Bronchial epithelial cell (primary cell): ENCODE results near the gene FBXL14. TPM values are rescaled to one million over a fixed set of nuclear protein-coding genes. Genes with fewer than 3 reads are reported as not detected.

Source experiments
- DNase-seq: peaks from one replicate; pipeline ENCODE4 v3.0.0-alpha.2; 2010; ENCODE audit warnings: low read depth
- FAIRE-seq: peaks from 2 replicates; lab custom pipeline; 2011; peaks lifted over from hg19 to GRCh38; lab: Jason Lieb, UNC
- H3K27me3 ChIP-seq: 2 replicates; pipeline ENCODE4 v1.5.1; 2011; ENCODE audit warnings: low read length; ENCODE audit not compliant: control insufficient read depth, insufficient read depth
- H3K36me3 ChIP-seq: 2 replicates; pipeline ENCODE4 v1.5.1; 2011; ENCODE audit warnings: low read length; ENCODE audit not compliant: control insufficient read depth, insufficient read depth
- H3K4me3 ChIP-seq: 2 replicates; pipeline ENCODE4 v1.5.1; 2011; ENCODE audit warnings: mild to moderate bottlenecking, low read depth, low read length, control low read depth
- total RNA-seq: library from RNA; depleted of rRNA; stranded (reverse); fragments of >200 nt; gene quantifications from 2 replicates; pipeline ENCODE4 v1.2.1, GENCODE V29; 2014
- TF ChIP-seq, protein P1 (sequence below): IDR thresholded peaks from 2 replicates; pipeline ENCODE4 v1.5.1; 2011; ENCODE audit warnings: mild to moderate bottlenecking, moderate library complexity, low read length, control low read depth, inconsistent platforms; ENCODE audit not compliant: insufficient read depth, severe bottlenecking

Gene FBXL14
- total RNA-seq, 1 donor from 2014 or later, result 9.7 TPM

GRCh38 chr12:1536817-1537216 lies 57.6 kb downstream of the FBXL14 start:
- Histone ChIP-seq H3K36me3 (no peaks in the 10 kb centered on the region), H3K27me3 (peaks cover 31% of the 10 kb centered on the region), H3K4me3 (no peak overlapping the region)
- DNase-seq (no peak), FAIRE-seq (no peak)
- TF ChIP-seq, protein P1, sequence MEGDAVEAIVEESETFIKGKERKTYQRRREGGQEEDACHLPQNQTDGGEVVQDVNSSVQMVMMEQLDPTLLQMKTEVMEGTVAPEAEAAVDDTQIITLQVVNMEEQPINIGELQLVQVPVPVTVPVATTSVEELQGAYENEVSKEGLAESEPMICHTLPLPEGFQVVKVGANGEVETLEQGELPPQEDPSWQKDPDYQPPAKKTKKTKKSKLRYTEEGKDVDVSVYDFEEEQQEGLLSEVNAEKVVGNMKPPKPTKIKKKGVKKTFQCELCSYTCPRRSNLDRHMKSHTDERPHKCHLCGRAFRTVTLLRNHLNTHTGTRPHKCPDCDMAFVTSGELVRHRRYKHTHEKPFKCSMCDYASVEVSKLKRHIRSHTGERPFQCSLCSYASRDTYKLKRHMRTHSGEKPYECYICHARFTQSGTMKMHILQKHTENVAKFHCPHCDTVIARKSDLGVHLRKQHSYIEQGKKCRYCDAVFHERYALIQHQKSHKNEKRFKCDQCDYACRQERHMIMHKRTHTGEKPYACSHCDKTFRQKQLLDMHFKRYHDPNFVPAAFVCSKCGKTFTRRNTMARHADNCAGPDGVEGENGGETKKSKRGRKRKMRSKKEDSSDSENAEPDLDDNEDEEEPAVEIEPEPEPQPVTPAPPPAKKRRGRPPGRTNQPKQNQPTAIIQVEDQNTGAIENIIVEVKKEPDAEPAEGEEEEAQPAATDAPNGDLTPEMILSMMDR, result no peak

- FAIRE-seq (no peak), DNase-seq (no peak)
- Histone ChIP-seq H3K27me3 (peaks cover 39% of the 10 kb centered on the region), H3K4me3 (no peak overlapping the region), H3K36me3 (no peaks in the 10 kb centered on the region)
- TF ChIP-seq, protein P1, result no peak
Measured at GRCh38 chr12:1534748-1535147, 59.6 kb downstream of the FBXL14 start.

- Histone ChIP-seq H3K36me3 (no peaks in the 10 kb centered on the region), H3K27me3 (peaks cover 41% of the 10 kb centered on the region), H3K4me3 (no peak overlapping the region)
- FAIRE-seq (no peak), DNase-seq (no peak)
- TF ChIP-seq, protein P1, result no peak
Measured at GRCh38 chr12:1533602-1534304, 60.6 kb downstream of the FBXL14 start.

DNA sequence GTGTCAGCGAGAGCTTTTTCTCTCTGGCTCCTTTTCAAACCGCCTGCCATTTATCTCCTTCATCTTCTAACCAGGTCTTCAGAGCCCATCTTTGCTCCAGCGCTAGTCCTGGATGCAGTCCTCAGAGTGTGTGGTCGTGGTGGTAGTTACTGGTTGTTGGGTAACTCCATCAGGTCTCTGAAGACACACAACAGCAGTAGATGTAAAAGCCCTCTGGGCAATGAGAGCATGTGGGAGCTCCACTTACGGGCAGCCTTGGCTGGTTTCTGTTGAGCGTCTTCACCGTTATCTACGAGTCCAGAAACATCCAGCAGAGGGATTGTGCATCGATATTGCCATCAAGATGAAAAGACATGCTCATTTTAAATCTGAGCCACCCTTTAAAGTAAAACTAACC lies 61.2 kb downstream of the FBXL14 start:
- H3K36me3 ChIP-seq, result no peaks in the 10 kb centered on the region
- TF ChIP-seq, protein P1, result no peak
- DNase-seq (no peak), FAIRE-seq (no peak)
- H3K4me3 ChIP-seq, result no peak overlapping the region
- H3K27me3 ChIP-seq, result peaks cover 39% of the 10 kb centered on the region

- DNase-seq (no peak), FAIRE-seq (no peak)
- TF ChIP-seq, protein P1, result no peak
- peaks cover 37% of the 10 kb centered on the region for H3K27me3 ChIP-seq
- H3K36me3 ChIP-seq, result no peaks in the 10 kb centered on the region
- no peak overlapping the region for H3K4me3 ChIP-seq
Measured at GRCh38 chr12:1532375-1533165, 61.8 kb downstream of the FBXL14 start.
